Fibroblast of lung (primary cell): Measurements from ENCODE around the gene SLC43A1.

Experiments used
- CTCF ChIP-seq, 2 donors: IDR thresholded peaks in 1 of 2; conservative IDR thresholded peaks in 1 of 2; 1 replicate in 1 of 2; 2 replicates in 1 of 2; pipeline ENCODE4 v1.5.1; 2011 to 2012; ENCODE audit warnings: low read length in 2 of 2, control low read depth in 1 of 2, inconsistent platforms in 1 of 2, low read depth in 1 of 2, mild to moderate bottlenecking in 1 of 2
- EZH2 ChIP-seq: IDR thresholded peaks from 2 replicates; pipeline ENCODE4 v1.5.1; 2012; ENCODE audit warnings: low read length, control low read depth, mild to moderate bottlenecking; ENCODE audit errors: missing control alignments

GRCh38 chr11:57436031-57436430 lies 79.5 kb downstream of the SLC43A1 start:
- TF ChIP-seq CTCF (conservative IDR thresholded peaks at IDR 0.05 in 1 of 2, IDR thresholded peaks at IDR 0.05 in 1 of 2; ENCODE audit: low read depth in 1 of 2, low read length in 2 of 2) (no peak), EZH2 (no peak)
